K562 treated with DMSO at 1 percent for 24 hours (cell line): ENCODE measurements around the gene MAML2. TPM values are rescaled to one million over a fixed set of nuclear protein-coding genes. Genes with fewer than 3 reads are reported as not detected.

Experiments used
- total RNA-seq: library from RNA; unstranded; fragments of 300-600 nt; gene quantifications from 2 replicates; pipeline ENCODE4 v1.2.3, GENCODE V29; 2022; ENCODE audit warnings: low read depth; ENCODE audit not compliant: insufficient read depth

Gene MAML2
- total RNA-seq, result 6.4 and 7.3 TPM in 2 replicates

GRCh38 chr11:96342961-96343711 is at the start of gene MAML2:
TSS of gene MAML2 (minus strand) at chr11:96343195. CDS start at chr11:96341895, 1,300 bp downstream.

GRCh38 chr11:96389720-96390487 is 46.9 kb upstream of the MAML2 start, which contains the start of the genes CCDC82 and JRKL:
TSS of gene CCDC82 (minus strand) at chr11:96389912. CDS start at chr11:96384747, 5,165 bp downstream.
TSS of gene JRKL (plus strand) at chr11:96390013. CDS start at chr11:96390650, 637 bp downstream.

Other genes with a start within 250 kb of the MAML2 start
- gene CCDC82, start 46.7 kb upstream of the MAML2 start, total RNA-seq, result 13.3 and 63.0 TPM in 2 replicates
- 2.9 and 3.1 TPM in 2 replicates for gene JRKL, start 46.8 kb upstream of the MAML2 start, total RNA-seq